Transverse colon (tissue), 4 donors: Measurements from ENCODE around the gene CFAP61.

Experiments
- EP300 ChIP-seq: sonication (generic); formaldehyde crosslinking; IDR thresholded peaks from one replicate; pipeline ENCODE4 v1.6.1; 2017; ENCODE audit warnings: antibody characterized with exemption, low read depth
- POLR2A ChIP-seq: fragments of 450-650 bp; IDR thresholded peaks from one replicate; pipeline ENCODE4 v1.6.1; 2016; ENCODE audit warnings: antibody characterized with exemption, mild to moderate bottlenecking, moderate library complexity
- POLR2AphosphoS5 ChIP-seq, 3 donors: sonication (generic); formaldehyde crosslinking; IDR thresholded peaks; one replicate each; pipeline ENCODE4 v1.6.1; 2016; ENCODE audit warnings: antibody characterized with exemption in 3 of 3
- TF ChIP-seq, protein P1 (sequence below), 5 experiments: fragments of 200-600 bp in 3 of 5; fragments of 450-650 bp in 2 of 5; sonication (generic) in 3 of 5; IDR thresholded peaks; 1 replicate in 2 of 5; 2 replicates in 3 of 5; pipeline ENCODE4 v1.5.1; 2016 to 2017; ENCODE audit warnings: antibody characterized with exemption in 5 of 5, inconsistent platforms in 3 of 5, mild to moderate bottlenecking in 2 of 5, moderate library complexity in 1 of 5

DNA sequence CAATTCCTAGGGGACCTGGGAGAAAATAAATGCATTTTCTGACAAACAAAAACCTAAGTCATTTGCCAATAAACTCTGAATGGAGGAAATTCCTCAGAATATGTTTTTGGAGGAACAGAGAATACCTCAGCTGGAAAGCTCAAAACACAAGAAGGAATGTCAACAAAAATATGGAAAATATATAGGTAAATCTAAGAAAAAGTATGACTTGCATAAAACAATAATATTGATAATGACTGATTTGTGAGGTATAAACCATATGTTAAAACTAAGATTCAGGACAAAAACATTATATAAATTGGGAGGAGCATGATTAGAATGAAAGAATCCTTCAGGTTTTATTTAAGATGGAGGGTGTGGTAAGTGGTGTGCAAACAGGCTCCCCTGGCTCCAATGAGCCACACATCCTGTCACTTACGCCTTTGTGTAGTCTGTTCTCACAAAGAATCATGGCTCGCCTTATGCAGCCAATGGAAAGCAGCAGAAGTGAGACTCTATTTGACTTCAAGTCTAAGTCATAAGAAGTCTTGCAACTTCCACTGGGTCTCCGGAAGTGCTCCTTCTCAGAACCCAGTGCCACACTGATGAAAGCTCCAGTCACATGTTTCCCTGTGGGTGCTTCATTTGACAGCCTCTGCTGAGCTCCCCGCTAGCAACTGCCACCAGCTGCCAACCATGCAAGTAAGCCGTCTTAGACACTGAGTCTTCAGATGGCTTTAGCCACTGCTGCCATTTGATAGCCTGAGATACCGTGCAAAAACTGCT, 8.1 kb downstream of the CFAP61 start:
- TF ChIP-seq, protein P1, sequence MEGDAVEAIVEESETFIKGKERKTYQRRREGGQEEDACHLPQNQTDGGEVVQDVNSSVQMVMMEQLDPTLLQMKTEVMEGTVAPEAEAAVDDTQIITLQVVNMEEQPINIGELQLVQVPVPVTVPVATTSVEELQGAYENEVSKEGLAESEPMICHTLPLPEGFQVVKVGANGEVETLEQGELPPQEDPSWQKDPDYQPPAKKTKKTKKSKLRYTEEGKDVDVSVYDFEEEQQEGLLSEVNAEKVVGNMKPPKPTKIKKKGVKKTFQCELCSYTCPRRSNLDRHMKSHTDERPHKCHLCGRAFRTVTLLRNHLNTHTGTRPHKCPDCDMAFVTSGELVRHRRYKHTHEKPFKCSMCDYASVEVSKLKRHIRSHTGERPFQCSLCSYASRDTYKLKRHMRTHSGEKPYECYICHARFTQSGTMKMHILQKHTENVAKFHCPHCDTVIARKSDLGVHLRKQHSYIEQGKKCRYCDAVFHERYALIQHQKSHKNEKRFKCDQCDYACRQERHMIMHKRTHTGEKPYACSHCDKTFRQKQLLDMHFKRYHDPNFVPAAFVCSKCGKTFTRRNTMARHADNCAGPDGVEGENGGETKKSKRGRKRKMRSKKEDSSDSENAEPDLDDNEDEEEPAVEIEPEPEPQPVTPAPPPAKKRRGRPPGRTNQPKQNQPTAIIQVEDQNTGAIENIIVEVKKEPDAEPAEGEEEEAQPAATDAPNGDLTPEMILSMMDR (IDR thresholded peaks at IDR 0.05) = no peak
- no peak for TF ChIP-seq POLR2AphosphoS5 (IDR thresholded peaks at IDR 0.05)
- no peak for TF ChIP-seq POLR2A
- TF ChIP-seq EP300 = no peak
